C4-2B (cell line): ENCODE results near the gene ABCC6.
"Not testable (repeated sequence)": the region's sequence is repeated elsewhere in the genome, so short reads cannot be mapped to it uniquely, and the experiment has no call there.

Experiments used
- H3K27ac ChIP-seq: fragments of 450-650 bp; 2 replicates; pipeline ENCODE4 v1.5.1; 2017
- CTCF ChIP-seq: fragments of 450-650 bp; conservative IDR thresholded peaks from 2 replicates; pipeline ENCODE4 v1.5.1; 2017; ENCODE audit warnings: mild to moderate bottlenecking
- ZFX ChIP-seq: fragments of 450-650 bp; IDR thresholded peaks from 2 replicates; pipeline ENCODE4 v1.6.1; 2017

The ABCC6 gene

GRCh38 chr16:16197966-16198365 is 25.3 kb downstream of the ABCC6 start:
- TF ChIP-seq ZFX (no peak), CTCF (no peak)
- H3K27ac ChIP-seq: no peak overlapping the region

GRCh38 chr16:16197331-16197730 is 26.0 kb downstream of the ABCC6 start:
- H3K27ac ChIP-seq: no peak overlapping the region
- TF ChIP-seq CTCF (no peak), ZFX (no peak)

- TF ChIP-seq ZFX: no peak
- TF ChIP-seq CTCF: no peak
- H3K27ac ChIP-seq: no peak overlapping the region
Measured at GRCh38 chr16:16196099-16196498, 27.2 kb downstream of the ABCC6 start.

- no peak overlapping the region for H3K27ac ChIP-seq
- TF ChIP-seq ZFX (no peak), CTCF (no peak)
Measured at GRCh38 chr16:16191493-16192167, 31.7 kb downstream of the ABCC6 start.

- not testable (repeated sequence) for H3K27ac ChIP-seq
Measured at GRCh38 chr16:16190966-16191365, 32.3 kb downstream of the ABCC6 start.

DNA sequence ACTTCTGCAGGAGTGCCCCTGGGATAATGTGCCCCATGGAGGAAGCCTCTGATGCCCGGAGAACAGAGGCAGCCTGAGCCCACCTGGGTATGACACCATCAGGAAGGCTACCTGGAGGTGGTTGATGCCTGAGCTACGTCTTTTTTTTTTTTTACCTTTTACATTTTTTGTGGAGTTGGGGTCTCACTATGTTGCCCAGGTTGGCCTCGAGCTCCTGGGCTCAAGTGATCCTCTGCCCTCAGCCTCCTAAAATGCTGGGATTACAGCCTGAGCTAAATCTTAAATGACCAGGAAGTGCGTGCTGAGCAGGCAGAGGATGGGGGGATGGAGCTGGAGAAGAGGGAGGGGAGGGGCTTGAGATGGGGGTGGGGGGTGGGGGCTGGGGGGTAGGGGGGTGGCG is 32.7 kb downstream of the ABCC6 start:
- TF ChIP-seq ZFX (no peak), CTCF (no peak)
- H3K27ac ChIP-seq: no peak overlapping the region

DNA sequence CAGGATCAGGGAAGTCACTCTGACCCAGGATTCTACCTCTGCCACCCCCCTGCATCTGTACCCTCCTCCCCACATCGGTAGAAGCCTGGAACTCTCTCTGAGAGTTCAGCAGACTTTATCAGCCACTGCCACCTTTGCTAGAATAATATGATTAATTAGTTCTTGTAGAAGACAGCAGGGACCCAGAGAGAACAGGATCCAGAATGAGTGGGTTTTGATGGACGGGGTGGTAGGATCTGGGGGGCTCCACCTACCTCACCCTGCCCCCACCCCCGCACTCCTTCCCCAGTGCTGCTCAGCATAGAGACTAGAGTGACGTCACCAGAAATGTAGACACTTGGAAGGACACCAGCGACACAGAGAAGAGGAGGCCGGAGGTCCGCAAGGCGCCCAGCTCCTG is 33.5 kb downstream of the ABCC6 start:
- TF ChIP-seq ZFX (no peak), CTCF (no peak)
- no peak overlapping the region for H3K27ac ChIP-seq

DNA sequence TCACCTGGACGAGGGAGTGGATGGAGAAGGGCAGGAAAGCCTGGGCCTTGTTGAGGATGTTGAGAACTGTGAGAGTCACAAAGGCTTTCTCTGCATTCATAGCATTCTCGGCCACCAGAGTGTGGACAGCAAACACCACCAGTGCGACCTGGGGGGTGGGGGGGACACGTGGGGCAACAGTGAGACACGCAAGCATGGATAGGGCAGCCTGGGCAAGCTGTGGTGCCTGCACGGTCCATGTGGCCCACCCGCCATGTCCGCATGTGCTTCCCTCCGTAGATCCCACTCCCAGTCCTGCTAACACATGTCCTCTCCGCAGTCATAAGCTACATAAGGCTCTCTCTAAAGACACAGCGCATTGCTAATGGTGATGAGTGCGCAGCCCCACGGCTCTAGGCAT is 34.5 kb downstream of the ABCC6 start:
- no peak overlapping the region for H3K27ac ChIP-seq
- no peak for TF ChIP-seq CTCF
